Measurements from ENCODE around the gene EEA1. TPM values are rescaled to one million over a fixed set of nuclear protein-coding genes. Genes with fewer than 3 reads are reported as not detected.
"Not testable (repeated sequence)": the region's sequence is repeated elsewhere in the genome, so short reads cannot be mapped to it uniquely, and the experiment has no call there.

EEA1 gene
- total and polyA plus RNA-seq, 8 donors: 1.8 to 15.3 (median 8.0) TPM

- WGBS, 2 donors: 69 to 90% methylated on average over 1 of the region's 1 CpG
- FAIRE-seq (no peak), ATAC-seq (peak in 3 of 4 donors; percentile 24 to 61 (median 61)), DNase-seq (no peak)
- Histone ChIP-seq H3K4me3 (no peak overlapping the region), H3K27me3 (no peaks in the 10 kb centered on the region), H3K27ac (peak overlapping the region in 1 of 4 donors; percentile 8), H3K9me3 (no peaks in the 10 kb centered on the region), H3K4me1 (no peaks in the 10 kb centered on the region), H3K36me3 (no peaks in the 10 kb centered on the region)
- intact Hi-C loops (cut with DNase I): no loop called here
- TF ChIP-seq, protein P1, sequence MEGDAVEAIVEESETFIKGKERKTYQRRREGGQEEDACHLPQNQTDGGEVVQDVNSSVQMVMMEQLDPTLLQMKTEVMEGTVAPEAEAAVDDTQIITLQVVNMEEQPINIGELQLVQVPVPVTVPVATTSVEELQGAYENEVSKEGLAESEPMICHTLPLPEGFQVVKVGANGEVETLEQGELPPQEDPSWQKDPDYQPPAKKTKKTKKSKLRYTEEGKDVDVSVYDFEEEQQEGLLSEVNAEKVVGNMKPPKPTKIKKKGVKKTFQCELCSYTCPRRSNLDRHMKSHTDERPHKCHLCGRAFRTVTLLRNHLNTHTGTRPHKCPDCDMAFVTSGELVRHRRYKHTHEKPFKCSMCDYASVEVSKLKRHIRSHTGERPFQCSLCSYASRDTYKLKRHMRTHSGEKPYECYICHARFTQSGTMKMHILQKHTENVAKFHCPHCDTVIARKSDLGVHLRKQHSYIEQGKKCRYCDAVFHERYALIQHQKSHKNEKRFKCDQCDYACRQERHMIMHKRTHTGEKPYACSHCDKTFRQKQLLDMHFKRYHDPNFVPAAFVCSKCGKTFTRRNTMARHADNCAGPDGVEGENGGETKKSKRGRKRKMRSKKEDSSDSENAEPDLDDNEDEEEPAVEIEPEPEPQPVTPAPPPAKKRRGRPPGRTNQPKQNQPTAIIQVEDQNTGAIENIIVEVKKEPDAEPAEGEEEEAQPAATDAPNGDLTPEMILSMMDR (IDR thresholded peaks at IDR 0.05): no peak
Measured at GRCh38 chr12:92971859-92972524, 42.9 kb upstream of the EEA1 start.

DNA sequence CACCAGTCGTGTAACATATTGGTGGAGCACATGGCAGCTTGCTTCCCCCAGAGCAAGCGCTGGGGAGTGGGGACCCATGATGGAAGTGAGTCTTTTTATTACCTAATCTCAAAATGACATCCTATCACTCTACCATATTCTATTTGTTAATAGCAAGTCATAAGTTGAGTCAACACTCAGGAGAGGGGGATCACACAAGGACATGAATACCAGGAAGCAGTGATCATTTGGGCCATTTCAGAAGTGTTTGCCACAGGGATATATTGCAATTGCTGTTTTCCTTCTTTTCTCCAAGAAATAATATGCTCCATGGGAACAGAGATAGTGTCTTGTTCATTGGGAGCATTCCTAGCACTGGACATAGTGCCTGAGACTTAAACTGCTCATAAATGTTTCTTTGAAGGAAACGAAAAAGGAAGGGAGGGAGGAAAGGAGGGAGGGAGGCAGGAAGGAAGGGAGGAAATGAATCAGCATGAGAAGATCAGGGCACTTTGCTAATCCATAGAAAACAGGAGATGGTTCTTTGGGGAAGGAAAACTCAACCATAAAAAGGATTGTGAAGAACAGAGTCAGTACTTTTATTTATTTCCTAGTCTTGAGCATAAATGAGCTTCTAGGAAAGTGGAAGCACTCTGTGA lies 39.2 kb upstream of the EEA1 start:
- intact Hi-C loops (cut with DNase I): no loop called here
- Histone ChIP-seq H3K27me3 (no peaks in the 10 kb centered on the region), H3K9me3 (no peaks in the 10 kb centered on the region), H3K36me3 (no peaks in the 10 kb centered on the region), H3K4me1 (no peaks in the 10 kb centered on the region), H3K4me3 (no peak overlapping the region), H3K27ac (no peak overlapping the region)
- no peak for DNase-seq
- no peak for FAIRE-seq
- ATAC-seq: no peak
- TF ChIP-seq, protein P1 (IDR thresholded peaks at IDR 0.05): no peak
- 75 to 79% methylated on average over 3 of the region's 3 CpGs for WGBS, 2 donors

DNA sequence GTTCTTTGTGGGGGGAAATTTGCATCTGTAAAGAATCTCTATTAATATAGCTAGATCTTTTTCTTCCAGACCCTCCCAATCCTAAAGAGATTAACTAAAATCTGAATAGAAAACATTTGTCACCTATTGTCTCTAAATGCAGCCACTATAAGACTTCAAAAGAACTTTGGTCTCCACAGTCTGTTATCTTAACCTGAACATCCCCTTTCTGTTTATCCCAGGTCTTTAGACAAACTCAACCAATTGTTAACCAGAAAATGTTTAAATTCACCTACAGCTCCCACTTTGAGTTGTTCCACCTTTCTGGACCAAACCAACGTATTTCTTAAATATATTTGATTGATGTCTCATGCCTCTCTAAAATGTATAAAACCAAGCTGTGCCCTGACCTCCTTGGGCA lies 35.3 kb upstream of the EEA1 start:
- H3K27me3 ChIP-seq, H3K36me3 ChIP-seq: not testable (repeated sequence)
- 48 to 53% methylated on average over 1 of the region's 1 CpG for WGBS, 2 donors

GRCh38 chr12:92961949-92962348 lies 32.9 kb upstream of the EEA1 start:
- no peak overlapping the region for H3K27ac ChIP-seq
- intact Hi-C loops (cut with DNase I): no loop called here
- H3K27me3 ChIP-seq: no peaks in the 10 kb centered on the region
- 70 to 76% methylated on average over 3 of the region's 3 CpGs for WGBS, 2 donors
- H3K4me3 ChIP-seq: no peak overlapping the region
- no peaks in the 10 kb centered on the region for H3K4me1 ChIP-seq
- no peaks in the 10 kb centered on the region for H3K36me3 ChIP-seq
- TF ChIP-seq, protein P1 (IDR thresholded peaks at IDR 0.05): no peak
- no peak for DNase-seq
- ATAC-seq: no peak
- H3K9me3 ChIP-seq: no peaks in the 10 kb centered on the region
- no peak for FAIRE-seq

More for the DNA sequence above, 35.3 kb upstream of the EEA1 start:
- H3K9me3 ChIP-seq; ATAC-seq; H3K4me1 ChIP-seq; intact Hi-C loops (cut with DNase I); FAIRE-seq; H3K27ac ChIP-seq; H3K4me3 ChIP-seq; DNase-seq: not testable (repeated sequence)

- WGBS, 2 donors: 62 to 63% methylated on average over 2 of the region's 2 CpGs
- H3K27me3 ChIP-seq: no peaks in the 10 kb centered on the region
- no peak for DNase-seq
- no peak for FAIRE-seq
- H3K4me3 ChIP-seq: no peak overlapping the region
- no peaks in the 10 kb centered on the region for H3K9me3 ChIP-seq
- no peaks in the 10 kb centered on the region for H3K36me3 ChIP-seq
- intact Hi-C loops (cut with DNase I): no loop called here
- peak in 1 of 4 donors; percentile 20 for ATAC-seq
- no peak overlapping the region for H3K27ac ChIP-seq
- TF ChIP-seq, protein P1 (IDR thresholded peaks at IDR 0.05): no peak
- no peaks in the 10 kb centered on the region for H3K4me1 ChIP-seq
Measured at GRCh38 chr12:92955997-92956663, 27.0 kb upstream of the EEA1 start.
